ENCODE measurements around the gene ZNF791.
"Not testable (repeated sequence)": the region's sequence is repeated elsewhere in the genome, so short reads cannot be mapped to it uniquely, and the experiment has no call there.

Gene ZNF791

GRCh38 chr19:12610540-12611360 is at the start of gene ZNF791, which contains the start of gene ZNF490:
Gene ZNF791, plus strand, starts transcription at chr19:12610920. Its CDS starts 160 bp downstream, at chr19:12611080.
Gene ZNF490, minus strand, starts transcription at chr19:12610813. Its CDS starts 133 bp downstream, at chr19:12610680.
- DNase-seq (ENCODE audit: low read depth), result peak; percentile 97

GRCh38 chr19:12564016-12564664 is 46.6 kb upstream of the ZNF791 start:
- DNase-seq (ENCODE audit: low read depth), result peak; percentile 88

- not testable (repeated sequence) for DNase-seq (ENCODE audit: low read depth)
These were observed 44.3 kb upstream of the ZNF791 start for GRCh38 chr19:12566380-12566779.

- DNase-seq (ENCODE audit: low read depth), result no peak
These were observed 42.8 kb upstream of the ZNF791 start for GRCh38 chr19:12567951-12568350.

- no peak for DNase-seq (ENCODE audit: low read depth)
These were observed 36.7 kb upstream of the ZNF791 start for GRCh38 chr19:12574036-12574435.

GRCh38 chr19:12578641-12579040 is 32.1 kb upstream of the ZNF791 start:
- DNase-seq (ENCODE audit: low read depth), result no peak

GRCh38 chr19:12580180-12580694 is 30.5 kb upstream of the ZNF791 start:
- DNase-seq (ENCODE audit: low read depth), result no peak

GRCh38 chr19:12581100-12581499 is 29.6 kb upstream of the ZNF791 start:
- no peak for DNase-seq (ENCODE audit: low read depth)

GRCh38 chr19:12596485-12596884 is 14.2 kb upstream of the ZNF791 start:
- no peak for DNase-seq (ENCODE audit: low read depth)

GRCh38 chr19:12596927-12597548 is 13.7 kb upstream of the ZNF791 start:
- DNase-seq (ENCODE audit: low read depth), result no peak

GRCh38 chr19:12597594-12597993 is 13.1 kb upstream of the ZNF791 start:
- DNase-seq (ENCODE audit: low read depth), result no peak

- DNase-seq (ENCODE audit: low read depth), result no peak
These were observed 7.0 kb upstream of the ZNF791 start for GRCh38 chr19:12603714-12604113.

- DNase-seq (ENCODE audit: low read depth), result no peak
These were observed 3.9 kb upstream of the ZNF791 start for GRCh38 chr19:12606796-12607195.

GRCh38 chr19:12607631-12608030 is 3.1 kb upstream of the ZNF791 start:
- DNase-seq (ENCODE audit: low read depth), result no peak

GRCh38 chr19:12611361-12611699 is 610 bp downstream of the ZNF791 start:
- no peak for DNase-seq (ENCODE audit: low read depth)

- no peak for DNase-seq (ENCODE audit: low read depth)
These were observed 6.9 kb downstream of the ZNF791 start for GRCh38 chr19:12617646-12618045.

GRCh38 chr19:12621253-12622024 is 10.7 kb downstream of the ZNF791 start:
- not testable (repeated sequence) for DNase-seq (ENCODE audit: low read depth)

GRCh38 chr19:12623361-12624031 is 12.8 kb downstream of the ZNF791 start:
- no peak for DNase-seq (ENCODE audit: low read depth)

GRCh38 chr19:12626958-12627357 is 16.2 kb downstream of the ZNF791 start:
- DNase-seq (ENCODE audit: low read depth), result no peak

GRCh38 chr19:12628040-12629022 is 17.6 kb downstream of the ZNF791 start:
- no peak for DNase-seq (ENCODE audit: low read depth)
